ENCODE measurements around the gene LMTK2.

DNA sequence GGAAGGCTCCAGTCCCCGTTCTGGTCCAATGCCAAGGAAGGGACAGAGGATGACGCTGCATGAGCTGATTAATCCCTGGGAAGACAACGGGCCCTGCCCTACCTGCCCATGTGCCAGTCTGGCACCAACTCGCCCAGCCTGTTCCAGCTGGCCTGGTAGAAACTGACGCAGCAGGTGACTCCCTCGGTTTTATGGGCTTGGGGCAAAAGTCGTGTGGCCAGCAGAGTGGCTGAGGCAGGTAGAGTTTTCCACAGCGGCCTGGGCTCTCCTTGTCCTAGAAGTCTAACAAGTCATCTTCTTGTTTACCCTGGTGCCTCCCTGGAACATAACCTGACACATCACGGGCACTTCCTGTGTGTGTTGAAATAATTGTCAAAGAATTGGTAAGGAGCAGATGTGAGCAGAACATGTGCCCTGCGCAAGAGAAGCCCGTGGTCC is 20.4 kb upstream of the LMTK2 start:
- TF ChIP-seq POLR2A (IDR thresholded peaks at IDR 0.05; ENCODE audit: low read length) (no peak), GATA1 (IDR thresholded peaks at IDR 0.05; ENCODE audit: low read depth, low read length) (no peak)
